ENCODE measurements around the gene PVALEF.

Gene PVALEF

DNA sequence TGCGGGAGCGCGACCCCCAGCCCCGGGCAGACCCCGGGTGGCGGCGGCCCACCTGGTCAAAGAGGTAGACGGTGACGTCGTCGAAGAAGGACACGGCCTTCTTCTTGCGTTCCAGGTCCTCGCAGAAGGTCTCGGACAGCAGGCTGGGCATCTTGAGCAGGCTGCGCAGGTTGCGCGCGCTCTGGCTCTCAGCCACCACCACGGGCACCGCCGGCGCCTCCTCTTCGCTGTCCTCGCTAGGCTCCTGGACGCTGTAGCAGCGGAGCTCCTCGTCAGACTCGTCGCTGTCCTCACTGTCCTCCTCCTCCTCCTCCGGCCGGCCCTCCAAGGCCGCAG lies 45.2 kb upstream of the PVALEF start:
- Histone ChIP-seq H3K4me3 (ENCODE audit: insufficient read length, low read depth) (no peak overlapping the region), H3K4me1 (ENCODE audit: insufficient read depth, insufficient read length) (peaks cover 35% of the 10 kb centered on the region), H3K36me3 (ENCODE audit: insufficient read depth, insufficient read length, low read length) (peaks cover 15% of the 10 kb centered on the region), H3K27me3 (ENCODE audit: insufficient read depth, insufficient read length) (no peaks in the 10 kb centered on the region), H3K9ac (ENCODE audit: insufficient read length, low read depth) (no peak overlapping the region), H3K9me3 (ENCODE audit: insufficient read depth, low read length) (no peaks in the 10 kb centered on the region)
- TF ChIP-seq ZNF274 (IDR thresholded peaks at IDR 0.05; ENCODE audit: low read depth, low read length) (no peak), SUZ12 (IDR thresholded peaks at IDR 0.05; ENCODE audit: extremely low read depth, insufficient read depth, insufficient read length) (no peak), YY1 (IDR thresholded peaks at IDR 0.05; ENCODE audit: insufficient read depth, insufficient read length) (no peak)
- no peak for DNase-seq (ENCODE audit: low read depth, low spot score)

DNA sequence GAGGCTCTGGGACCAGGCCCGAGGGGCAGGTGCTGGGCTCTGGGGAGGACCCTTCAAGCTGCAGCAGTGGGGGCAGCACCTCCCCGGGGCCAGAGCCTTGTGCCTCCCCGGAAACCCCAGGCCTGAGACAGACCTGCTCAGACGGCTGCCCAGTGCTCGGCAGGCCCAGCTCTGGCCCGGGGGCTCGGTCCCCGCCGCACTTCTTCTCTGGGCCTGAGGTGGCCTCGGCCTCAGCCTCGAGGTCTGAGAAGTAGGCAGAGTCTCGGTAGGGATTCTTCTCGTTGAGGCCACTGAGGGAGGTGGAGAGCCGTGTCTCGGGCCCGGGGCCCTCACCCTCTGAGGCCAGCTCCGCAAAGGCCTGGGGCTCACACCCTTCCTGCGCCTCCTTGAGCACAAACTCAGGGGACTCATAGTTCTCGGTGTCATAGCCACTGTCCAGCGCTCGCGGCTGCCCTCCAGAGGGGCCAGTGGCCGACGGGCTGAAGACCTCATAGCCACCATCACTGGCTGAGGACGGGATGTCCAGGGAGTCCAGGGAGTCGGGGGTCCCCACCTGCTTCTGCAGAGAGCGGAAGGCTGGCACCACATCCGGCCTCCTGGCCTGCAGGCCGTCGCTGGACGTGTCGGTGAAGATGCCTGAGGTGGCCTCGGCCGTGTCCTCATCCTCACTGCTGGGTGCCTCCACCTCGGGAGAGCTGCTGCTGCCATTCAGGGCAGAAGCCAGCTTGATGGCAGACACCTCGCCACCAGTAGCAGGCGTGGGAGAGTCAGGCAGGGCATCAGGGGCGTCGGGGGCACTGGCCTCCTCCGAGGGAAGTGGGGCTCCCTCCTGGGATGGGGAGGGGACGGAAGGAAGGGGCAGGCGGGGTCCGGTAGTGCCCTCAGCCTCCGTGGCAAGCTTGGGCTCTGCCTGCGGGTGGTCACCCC lies 44.3 kb upstream of the PVALEF start:
- peaks cover 39% of the 10 kb centered on the region for H3K4me1 ChIP-seq (ENCODE audit: insufficient read depth, insufficient read length)
- no peaks in the 10 kb centered on the region for H3K27me3 ChIP-seq (ENCODE audit: insufficient read depth, insufficient read length)
- no peak overlapping the region for H3K4me3 ChIP-seq (ENCODE audit: insufficient read length, low read depth)
- H3K9me3 ChIP-seq (ENCODE audit: insufficient read depth, low read length) = no peaks in the 10 kb centered on the region
- TF ChIP-seq SUZ12 (IDR thresholded peaks at IDR 0.05; ENCODE audit: extremely low read depth, insufficient read depth, insufficient read length) (no peak), YY1 (IDR thresholded peaks at IDR 0.05; ENCODE audit: insufficient read depth, insufficient read length) (no peak), ZNF274 (IDR thresholded peaks at IDR 0.05; ENCODE audit: low read depth, low read length) (no peak)
- DNase-seq (ENCODE audit: low read depth, low spot score) = no peak
- peaks cover 11% of the 10 kb centered on the region for H3K36me3 ChIP-seq (ENCODE audit: insufficient read depth, insufficient read length, low read length)
- peak overlapping the region; percentile 50 for H3K9ac ChIP-seq (ENCODE audit: insufficient read length, low read depth)

DNA sequence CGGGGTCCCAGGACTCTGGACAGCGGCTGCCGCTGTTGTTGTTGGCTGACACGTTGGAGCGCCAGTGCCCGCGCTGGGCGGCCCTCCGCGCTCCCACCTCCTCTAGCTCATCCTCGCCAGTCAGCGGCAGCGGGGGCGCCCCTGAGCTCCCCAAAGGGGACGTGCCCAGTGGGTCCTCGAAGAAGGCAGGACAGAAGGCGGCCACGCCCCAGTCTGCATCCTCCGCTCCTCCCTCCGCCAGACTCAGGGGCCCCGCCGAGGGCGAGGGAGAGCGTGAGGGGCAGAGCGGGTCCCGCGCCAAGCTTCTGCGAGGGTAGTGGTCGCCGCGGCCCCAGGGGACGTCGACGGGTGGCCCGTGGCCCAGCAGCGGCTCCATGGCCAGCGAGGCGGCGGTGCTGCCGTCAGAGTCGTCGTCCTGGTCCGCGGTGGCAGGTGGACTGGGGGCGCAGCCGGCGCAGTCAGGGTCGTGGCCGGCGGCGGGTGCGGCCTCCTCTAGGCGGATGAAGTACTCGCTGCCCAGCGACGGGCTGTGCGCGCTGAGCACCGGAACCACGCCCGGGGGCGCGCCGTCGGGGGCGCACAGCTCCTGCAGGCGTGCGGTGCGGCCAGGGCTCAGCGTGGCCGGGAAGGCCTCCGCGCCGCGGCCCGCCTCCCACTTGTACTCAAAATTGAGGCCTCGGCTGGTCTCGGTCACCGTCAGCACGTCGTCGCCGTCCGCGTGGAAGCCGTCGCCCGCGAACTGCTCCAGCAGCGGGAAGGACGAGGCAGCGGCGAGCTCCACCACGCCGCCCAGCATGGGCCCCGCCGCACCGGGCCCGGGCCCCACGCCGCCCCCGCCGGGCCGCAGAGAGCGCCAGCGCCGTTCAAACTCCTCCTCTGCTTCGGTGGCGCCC lies 43.2 kb upstream of the PVALEF start:
- DNase-seq (ENCODE audit: low read depth, low spot score) = no peak
- no peaks in the 10 kb centered on the region for H3K27me3 ChIP-seq (ENCODE audit: insufficient read depth, insufficient read length)
- H3K9ac ChIP-seq (ENCODE audit: insufficient read length, low read depth) = no peak overlapping the region
- TF ChIP-seq SUZ12 (IDR thresholded peaks at IDR 0.05; ENCODE audit: extremely low read depth, insufficient read depth, insufficient read length) (no peak), YY1 (IDR thresholded peaks at IDR 0.05; ENCODE audit: insufficient read depth, insufficient read length) (no peak), ZNF274 (IDR thresholded peaks at IDR 0.05; ENCODE audit: low read depth, low read length) (no peak)
- peaks cover 41% of the 10 kb centered on the region for H3K4me1 ChIP-seq (ENCODE audit: insufficient read depth, insufficient read length)
- no peaks in the 10 kb centered on the region for H3K36me3 ChIP-seq (ENCODE audit: insufficient read depth, insufficient read length, low read length)
- no peaks in the 10 kb centered on the region for H3K9me3 ChIP-seq (ENCODE audit: insufficient read depth, low read length)
- no peak overlapping the region for H3K4me3 ChIP-seq (ENCODE audit: insufficient read length, low read depth)

DNA sequence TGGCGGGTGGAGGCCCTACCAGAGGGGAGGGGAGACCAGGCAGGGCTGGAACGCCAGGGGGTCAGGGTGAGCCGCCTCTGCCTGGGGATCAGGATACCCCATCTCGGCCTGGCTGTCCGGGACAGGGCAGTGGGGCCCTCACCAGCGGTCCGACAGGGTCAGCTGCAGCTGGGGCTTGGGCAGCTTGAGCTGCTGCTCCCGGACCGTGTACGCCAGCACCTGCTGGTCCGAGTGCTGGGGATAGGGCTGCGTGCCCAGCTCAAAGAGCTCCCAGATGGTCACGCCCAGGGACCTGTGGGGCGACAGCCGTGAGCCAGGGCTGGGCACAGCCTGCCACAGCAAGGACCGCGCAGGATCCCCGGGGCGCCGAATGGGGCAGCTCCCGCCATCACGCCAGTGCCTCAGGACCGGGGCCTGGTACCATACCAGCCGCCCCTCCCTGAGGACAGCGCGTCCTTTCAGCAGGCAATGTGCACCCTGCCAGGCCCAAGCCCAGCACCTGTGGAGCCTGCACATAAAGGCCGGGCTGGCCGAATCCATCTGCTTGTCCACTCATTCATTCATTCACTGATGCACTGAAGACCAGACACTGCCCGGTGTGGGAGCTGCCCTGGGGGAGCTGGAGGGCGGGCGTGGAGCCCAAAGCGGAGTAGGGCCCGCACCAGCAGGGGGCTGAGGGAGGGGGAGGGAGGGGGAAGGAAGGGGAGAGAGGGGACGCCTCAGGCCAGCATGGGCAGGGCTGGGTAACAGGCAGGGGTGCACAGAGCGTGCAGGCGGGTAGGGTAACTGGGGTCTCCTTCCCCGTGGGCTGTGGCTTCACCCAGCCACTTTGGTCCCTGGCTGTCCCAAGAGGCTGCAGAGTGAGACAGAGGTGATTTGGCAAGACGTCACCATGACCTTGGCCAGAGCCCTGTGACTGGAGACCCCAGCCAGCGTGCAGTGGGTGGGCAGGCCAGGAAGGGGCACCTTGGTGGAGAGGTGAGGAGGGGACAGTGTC lies 42.0 kb upstream of the PVALEF start:
- no peak for TF ChIP-seq ZNF274 (IDR thresholded peaks at IDR 0.05; ENCODE audit: low read depth, low read length)
- no peak for TF ChIP-seq SUZ12 (IDR thresholded peaks at IDR 0.05; ENCODE audit: extremely low read depth, insufficient read depth, insufficient read length)
- no peak for TF ChIP-seq YY1 (IDR thresholded peaks at IDR 0.05; ENCODE audit: insufficient read depth, insufficient read length)
- DNase-seq (ENCODE audit: low read depth, low spot score) = no peak

DNA sequence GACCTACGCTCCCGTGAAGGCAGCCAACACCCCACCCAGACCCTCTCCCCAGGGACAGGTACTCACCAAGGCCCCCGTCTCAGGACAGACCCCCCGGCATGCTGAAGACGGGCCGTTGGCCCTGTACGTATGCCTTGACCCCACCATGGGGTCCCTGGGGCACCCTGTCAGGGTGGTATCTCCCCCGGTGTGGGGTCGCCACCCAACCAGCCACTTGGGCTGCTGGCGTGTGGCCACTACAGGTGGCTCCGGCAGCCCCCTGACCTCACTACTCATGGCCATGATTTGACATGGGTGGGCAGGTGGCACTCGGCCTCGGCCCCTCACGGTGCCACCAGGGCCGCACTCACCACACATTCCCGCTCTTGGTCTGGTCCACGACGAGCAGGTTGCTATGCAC lies 40.9 kb upstream of the PVALEF start:
- no peak overlapping the region for H3K4me3 ChIP-seq (ENCODE audit: insufficient read length, low read depth)
- no peak for DNase-seq (ENCODE audit: low read depth, low spot score)
- H3K9me3 ChIP-seq (ENCODE audit: insufficient read depth, low read length) = no peaks in the 10 kb centered on the region
- H3K36me3 ChIP-seq (ENCODE audit: insufficient read depth, insufficient read length, low read length) = no peaks in the 10 kb centered on the region
- no peaks in the 10 kb centered on the region for H3K27me3 ChIP-seq (ENCODE audit: insufficient read depth, insufficient read length)
- peaks cover 40% of the 10 kb centered on the region for H3K4me1 ChIP-seq (ENCODE audit: insufficient read depth, insufficient read length)
- TF ChIP-seq YY1 (IDR thresholded peaks at IDR 0.05; ENCODE audit: insufficient read depth, insufficient read length) (no peak), SUZ12 (IDR thresholded peaks at IDR 0.05; ENCODE audit: extremely low read depth, insufficient read depth, insufficient read length) (no peak), ZNF274 (IDR thresholded peaks at IDR 0.05; ENCODE audit: low read depth, low read length) (no peak)
- H3K9ac ChIP-seq (ENCODE audit: insufficient read length, low read depth) = no peak overlapping the region

More for the DNA sequence above, 42.0 kb upstream of the PVALEF start:
- no peaks in the 10 kb centered on the region for H3K9me3 ChIP-seq (ENCODE audit: insufficient read depth, low read length)
- no peak overlapping the region for H3K9ac ChIP-seq (ENCODE audit: insufficient read length, low read depth)
- H3K4me1 ChIP-seq (ENCODE audit: insufficient read depth, insufficient read length) = peaks cover 41% of the 10 kb centered on the region
- no peaks in the 10 kb centered on the region for H3K27me3 ChIP-seq (ENCODE audit: insufficient read depth, insufficient read length)
- H3K36me3 ChIP-seq (ENCODE audit: insufficient read depth, insufficient read length, low read length) = no peaks in the 10 kb centered on the region
- H3K4me3 ChIP-seq (ENCODE audit: insufficient read length, low read depth) = no peak overlapping the region

DNA sequence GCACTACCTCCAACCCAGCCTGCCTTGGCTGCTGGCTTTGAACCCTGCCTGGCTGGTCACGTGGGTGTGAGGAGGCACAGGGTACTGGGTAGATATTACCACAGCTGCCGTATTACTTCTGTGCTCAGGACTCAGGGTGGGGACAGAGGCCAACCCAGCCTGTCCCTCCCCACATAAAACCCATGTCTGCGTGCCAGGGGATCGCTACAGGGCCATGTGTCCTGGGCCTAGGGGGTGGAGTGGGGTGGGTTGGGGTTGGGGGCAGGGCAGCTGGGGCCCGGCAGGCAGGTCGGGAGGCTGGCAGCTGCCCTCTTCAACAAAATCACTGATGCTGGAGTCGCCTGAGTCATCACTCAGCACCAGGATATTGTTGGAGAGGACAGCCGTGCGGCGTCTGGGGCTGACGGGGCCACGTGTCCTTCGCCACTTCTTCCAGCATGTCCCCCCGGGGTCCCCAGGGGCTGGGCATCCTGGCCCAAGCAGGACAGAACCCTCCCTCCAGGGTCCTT lies 39.7 kb upstream of the PVALEF start:
- Histone ChIP-seq H3K36me3 (ENCODE audit: insufficient read depth, insufficient read length, low read length) (no peaks in the 10 kb centered on the region), H3K27me3 (ENCODE audit: insufficient read depth, insufficient read length) (no peaks in the 10 kb centered on the region), H3K9me3 (ENCODE audit: insufficient read depth, low read length) (no peaks in the 10 kb centered on the region), H3K9ac (ENCODE audit: insufficient read length, low read depth) (no peak overlapping the region), H3K4me3 (ENCODE audit: insufficient read length, low read depth) (no peak overlapping the region), H3K4me1 (ENCODE audit: insufficient read depth, insufficient read length) (peaks cover 43% of the 10 kb centered on the region)
- DNase-seq (ENCODE audit: low read depth, low spot score) = no peak
- TF ChIP-seq ZNF274 (IDR thresholded peaks at IDR 0.05; ENCODE audit: low read depth, low read length) = no peak
- no peak for TF ChIP-seq YY1 (IDR thresholded peaks at IDR 0.05; ENCODE audit: insufficient read depth, insufficient read length)
- TF ChIP-seq SUZ12 (IDR thresholded peaks at IDR 0.05; ENCODE audit: extremely low read depth, insufficient read depth, insufficient read length) = no peak

Measured in NT2/D1 (cell line).